Kasumi-1 (cell line): Measurements from ENCODE around the gene OR8S1.

Source experiments
- DNase-seq, 2 experiments: peaks; one replicate each; lab custom pipeline; 2025; lab: John Stamatoyannopoulos, UW

The OR8S1 gene

GRCh38 chr12:48556631-48557030 is 31.2 kb downstream of the OR8S1 start:
- no peak for DNase-seq

GRCh38 chr12:48557919-48558318 is 32.5 kb downstream of the OR8S1 start:
- DNase-seq = no peak

- DNase-seq = no peak
Observed at GRCh38 chr12:48567731-48568130, 42.3 kb downstream of the OR8S1 start.

GRCh38 chr12:48569946-48570345 is 44.5 kb downstream of the OR8S1 start, which contains the start of gene LALBA:
Gene LALBA, minus strand, starts transcription at chr12:48570046. Its CDS starts 26 bp downstream, at chr12:48570020.
- DNase-seq = no peak

- DNase-seq = peak; percentile 50 to 61
Observed at GRCh38 chr12:48572326-48572725, 46.9 kb downstream of the OR8S1 start.
